IMR-90 (cell line): ENCODE measurements around the gene NMT1. TPM values are rescaled to one million over a fixed set of nuclear protein-coding genes. Genes with fewer than 3 reads are reported as not detected.
A peak's percentile ranks its signal among the peaks of the same experiment; 100 is the strongest.

Source experiments
- ATAC-seq: fragments of 200-7000 bp; cut with Tn5 transposase; 2 replicates; pipeline ENCODE4 v1.9.1; 2020; ENCODE audit warnings: low read depth, mild to moderate bottlenecking, moderate library complexity
- BruUV-seq: library from RNA; stranded (reverse); fragments of 400-500 nt; replicated peaks from 2 replicates; lab custom pipeline; 2021; lab: Mats Ljungman, UMichigan
- CTCF ChIA-PET: fragments of 300-600 bp; formaldehyde crosslinking; extraction: SDS; loops from one replicate; lab custom pipeline; 2021; ENCODE audit warnings: antibody characterized with exemption; lab: Yijun Ruan, JAX
- POLR2A ChIA-PET: fragments of 300-600 bp; sonication (Branson Sonifier 250); formaldehyde crosslinking; loops from one replicate; lab custom pipeline; 2022; ENCODE audit warnings: antibody characterized with exemption; ENCODE audit not compliant: unreplicated experiment; lab: Charles Lee
- DNase-seq: peaks from one replicate; pipeline ENCODE4 v3.0.0; 2013
- H2AFZ ChIP-seq: replicated peaks from 2 replicates; pipeline ENCODE3; 2013; ENCODE audit warnings: low read length, mild to moderate bottlenecking; ENCODE audit not compliant: poor library complexity
- H2AK5ac ChIP-seq: 2 replicates; pipeline ENCODE4 v1.6.1; 2013; ENCODE audit warnings: low read depth, low read length, inconsistent platforms
- H2AK9ac ChIP-seq: replicated peaks from 2 replicates; pipeline ENCODE3; 2013; ENCODE audit warnings: mild to moderate bottlenecking, low read depth, low read length, moderate library complexity; ENCODE audit not compliant: poor library complexity
- H2BK120ac ChIP-seq: 2 replicates; pipeline ENCODE4 v1.6.1; 2013; ENCODE audit warnings: low read depth, low read length, inconsistent platforms
- H2BK15ac ChIP-seq: 3 replicates; pipeline ENCODE4 v1.6.1; 2013; ENCODE audit warnings: low read depth, low read length, inconsistent platforms
- H2BK20ac ChIP-seq: 2 replicates; pipeline ENCODE4 v1.6.1; 2013; ENCODE audit warnings: low read depth, mild to moderate bottlenecking, inconsistent platforms, low read length, moderate library complexity
- H2BK5ac ChIP-seq: 2 replicates; pipeline ENCODE4 v1.6.1; 2013; ENCODE audit warnings: mild to moderate bottlenecking, low read depth, low read length, inconsistent platforms; ENCODE audit not compliant: poor library complexity, severe bottlenecking
- H3K14ac ChIP-seq: replicated peaks from 2 replicates; pipeline ENCODE4 v1.6.1; 2013; ENCODE audit warnings: low read depth, low read length, inconsistent platforms
- H3K18ac ChIP-seq: 2 replicates; pipeline ENCODE4 v1.6.1; 2013; ENCODE audit warnings: low read depth, low read length, control low read depth
- H3K23ac ChIP-seq: 2 replicates; pipeline ENCODE4 v1.6.1; 2013; ENCODE audit warnings: low read depth, low read length, inconsistent platforms
- H3K27ac ChIP-seq: 2 replicates; pipeline ENCODE4 v1.5.1; 2013; ENCODE audit warnings: mild to moderate bottlenecking, control low read depth, low read length; ENCODE audit not compliant: insufficient read depth
- H3K27me3 ChIP-seq: 2 replicates; pipeline ENCODE4 v1.6.1; 2013; ENCODE audit warnings: low read length; ENCODE audit not compliant: control insufficient read depth, insufficient read depth
- H3K36me3 ChIP-seq: 2 replicates; pipeline ENCODE4 v1.6.1; 2013; ENCODE audit warnings: low read length, mixed read lengths; ENCODE audit not compliant: control insufficient read depth, insufficient read depth
- H3K4ac ChIP-seq: 2 replicates; pipeline ENCODE4 v1.6.1; 2013; ENCODE audit warnings: low read depth, low read length, inconsistent platforms
- H3K4me1 ChIP-seq: 2 replicates; pipeline ENCODE4 v1.6.1; 2013; ENCODE audit warnings: low read length, mixed read lengths; ENCODE audit not compliant: control insufficient read depth, insufficient read depth
- H3K4me2 ChIP-seq: 2 replicates; pipeline ENCODE4 v1.6.1; 2013; ENCODE audit warnings: low read depth, mild to moderate bottlenecking, control low read depth, low read length, moderate library complexity
- H3K4me3 ChIP-seq: 2 replicates; pipeline ENCODE4 v1.5.1; 2013; ENCODE audit warnings: low read depth, mild to moderate bottlenecking, control low read depth, low read length, moderate library complexity; ENCODE audit not compliant: insufficient read depth
- H3K56ac ChIP-seq: 2 replicates; pipeline ENCODE4 v1.6.1; 2013; ENCODE audit warnings: low read length, inconsistent platforms; ENCODE audit not compliant: insufficient read depth; ENCODE audit errors: extremely low read depth
- H3K79me1 ChIP-seq, 2 experiments: 2 replicates each; pipeline ENCODE4 v1.6.1; 2013; ENCODE audit warnings: low read length in 2 of 2, inconsistent platforms in 1 of 2, low read depth in 1 of 2
- H3K9ac ChIP-seq: 2 replicates; pipeline ENCODE4 v1.6.1; 2013; ENCODE audit warnings: low read depth, low read length, control low read depth
- H3K9me1 ChIP-seq: 2 replicates; pipeline ENCODE4 v1.6.1; 2013; ENCODE audit warnings: low read length, inconsistent platforms; ENCODE audit not compliant: insufficient read depth
- H3K9me3 ChIP-seq: 2 replicates; pipeline ENCODE4 v1.6.1; 2013; ENCODE audit warnings: low read length; ENCODE audit not compliant: control insufficient read depth, insufficient read depth
- H4K20me1 ChIP-seq: 2 replicates; pipeline ENCODE4 v1.6.1; 2013; ENCODE audit warnings: low read length, inconsistent platforms; ENCODE audit not compliant: insufficient read depth
- H4K5ac ChIP-seq: 2 replicates; pipeline ENCODE4 v1.6.1; 2013; ENCODE audit warnings: mild to moderate bottlenecking, low read depth, low read length, control low read depth
- H4K8ac ChIP-seq, 2 experiments: 2 replicates each; pipeline ENCODE4 v1.6.1; 2013; ENCODE audit warnings: low read depth in 2 of 2, low read length in 2 of 2, control low read depth in 1 of 2, inconsistent platforms in 1 of 2
- H4K91ac ChIP-seq: 2 replicates; pipeline ENCODE4 v1.6.1; 2013; ENCODE audit warnings: low read depth, low read length, inconsistent platforms; ENCODE audit not compliant: insufficient read depth
- BHLHE40 ChIP-seq: fragments of 150-350 bp; IDR thresholded peaks from 2 replicates; pipeline ENCODE4 v1.6.1; 2016; ENCODE audit warnings: mild to moderate bottlenecking, low read depth, low read length
- CEBPB ChIP-seq: IDR thresholded peaks from 2 replicates; pipeline ENCODE4 v1.6.1; 2012; ENCODE audit warnings: low read depth, low read length, improper control_type of control experiment
- CHD1 ChIP-seq: IDR thresholded peaks from 2 replicates; pipeline ENCODE4 v1.6.1; 2012; ENCODE audit warnings: low read depth, low read length, improper control_type of control experiment
- FOS ChIP-seq: fragments of 150-350 bp; IDR thresholded peaks from 2 replicates; pipeline ENCODE4 v1.6.1; 2016; ENCODE audit warnings: low read depth, low read length
- MAFK ChIP-seq: IDR thresholded peaks from 2 replicates; pipeline ENCODE4 v1.6.1; 2012; ENCODE audit warnings: low read depth, low read length, improper control_type of control experiment
- MAZ ChIP-seq: IDR thresholded peaks from 2 replicates; pipeline ENCODE4 v1.6.1; 2012; ENCODE audit warnings: low read depth, mild to moderate bottlenecking, low read length, improper control_type of control experiment, moderate library complexity, borderline replicate concordance
- MXI1 ChIP-seq: IDR thresholded peaks from 2 replicates; pipeline ENCODE4 v1.6.1; 2012; ENCODE audit warnings: low read depth, mild to moderate bottlenecking, low read length, moderate library complexity, borderline replicate concordance
- POLR2A ChIP-seq: IDR thresholded peaks from 2 replicates; pipeline ENCODE4 v1.6.1; 2012; ENCODE audit warnings: mild to moderate bottlenecking, low read depth, low read length
- RAD21 ChIP-seq: IDR thresholded peaks from 2 replicates; pipeline ENCODE4 v1.6.1; 2012; ENCODE audit warnings: low read length, improper control_type of control experiment
- SMC3 ChIP-seq: fragments of 150-350 bp; IDR thresholded peaks from 2 replicates; pipeline ENCODE4 v1.6.1; 2016; ENCODE audit warnings: low read depth, mild to moderate bottlenecking, antibody characterized with exemption, low read length, moderate library complexity
- WGBS, 2 experiments: methylation state at CpG; one replicate each; pipeline versions ENCODE4 v1.1.5 to v1.1.7; 2013; ENCODE audit warnings: missing lambda C conversion rate in 2 of 2; ENCODE audit not compliant: insufficient read length in 1 of 2; ENCODE audit errors: extremely low coverage in 2 of 2; 5-methylcytosine and 5-hydroxymethylcytosine counted together
- dilution Hi-C: fragments of 300-500 bp; cut with HindIII; formaldehyde crosslinking; loops from one replicate; pipeline ENCODE4 v1.14.3; 2018; ENCODE audit warnings: low sequenced_read_pairs; ENCODE audit not compliant: unreplicated experiment
- in situ Hi-C: fragments of 300-500 bp; cut with MboI; formaldehyde crosslinking; loops from 3 replicates; pipeline ENCODE4 v1.14.3; 2019; ENCODE audit warnings: low sequenced_read_pairs, inconsistent platforms, mixed read lengths
- intact Hi-C: fragments of 100-400 bp; cut with micrococcal nuclease; formaldehyde crosslinking; loops from 2 replicates; pipeline ENCODE4 v1.10.0; 2022
- polyA plus RNA-seq, 3 experiments: library from polyadenylated mRNA; depleted of rRNA; stranded (reverse); fragments of >200 nt; gene quantifications; 2 replicates each; pipeline ENCODE4 v1.2.3, GENCODE V29; 2012; ENCODE audit warnings: low replicate concordance in 1 of 3
- total RNA-seq: library from RNA; depleted of rRNA; stranded (reverse); fragments of >200 nt; gene quantifications from 2 replicates; pipeline ENCODE4 v1.2.3, GENCODE V29; 2012
- TF ChIP-seq, protein P1 (sequence below): fragments of 150-350 bp; IDR thresholded peaks from 2 replicates; pipeline ENCODE4 v1.6.1; 2016; ENCODE audit warnings: low read depth, mild to moderate bottlenecking, low read length, moderate library complexity, borderline replicate concordance
- TF ChIP-seq, protein P2 (sequence below): conservative IDR thresholded peaks from 2 replicates; pipeline ENCODE4 v1.5.1; 2012; ENCODE audit warnings: mild to moderate bottlenecking, low read depth, low read length, improper control_type of control experiment
- TF ChIP-seq, protein P3 (sequence below): fragments of 150-350 bp; IDR thresholded peaks from 2 replicates; pipeline ENCODE4 v1.6.1; 2017; ENCODE audit warnings: mild to moderate bottlenecking, antibody characterized with exemption, low read length, low read depth

The NMT1 gene
- total and polyA plus RNA-seq, 2 of the 4 experiments (the other 2 are of a cell fraction): 38.0 to 60.6 TPM

DNA sequence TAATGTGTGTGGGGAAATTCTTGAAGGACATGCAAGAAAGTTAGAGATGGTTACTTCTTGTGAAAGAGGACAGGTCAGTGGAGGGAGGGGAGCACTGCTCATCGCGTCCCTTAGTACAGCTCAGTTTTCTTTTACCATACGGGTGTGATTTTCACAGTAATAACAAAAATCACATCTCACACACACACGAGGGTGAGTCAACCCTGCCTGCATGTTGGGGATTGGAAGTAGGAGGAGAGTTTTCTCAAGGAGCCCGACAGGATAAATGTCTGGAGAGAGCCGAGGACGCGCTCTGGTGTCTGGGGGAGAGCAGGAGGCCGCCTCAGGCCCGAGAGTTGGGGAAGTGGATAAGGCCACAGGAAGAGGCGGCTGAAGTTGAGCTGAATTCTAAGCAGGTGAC lies 54.8 kb downstream of the NMT1 start:
- CTCF ChIA-PET: no interaction called here
- Histone ChIP-seq H3K23ac (peak overlapping the region; percentile 33; the same call in 1 of the 2 replicates), H2BK5ac (no peak overlapping the region), H3K14ac (peak overlapping the region; percentile 3; the same call in 1 of the 2 replicates), H3K4ac (no peak overlapping the region), H3K36me3 (peaks cover 50% of the 10 kb centered on the region), H3K4me1 (peaks cover 5% of the 10 kb centered on the region; the same call in 1 of the 2 replicates), H2BK20ac (no peak overlapping the region), H4K91ac (no peak overlapping the region), H2BK120ac (no peak overlapping the region), H3K79me1 (no peaks in the 10 kb centered on the region; a peak in 1 of 4 replicates), H3K18ac (no peak overlapping the region), H4K8ac (no peak overlapping the region), H2BK15ac (no peak overlapping the region), H3K9ac (no peak overlapping the region), H3K56ac (no peak overlapping the region), H3K9me1 (no peaks in the 10 kb centered on the region), H3K27ac (no peak overlapping the region), H3K4me2 (no peak overlapping the region), H2AK5ac (no peak overlapping the region), H2AFZ (no peak overlapping the region), H2AK9ac (peak overlapping the region; percentile 44), H4K20me1 (no peaks in the 10 kb centered on the region), H4K5ac (no peak overlapping the region), H3K27me3 (no peaks in the 10 kb centered on the region), H3K9me3 (no peaks in the 10 kb centered on the region), H3K4me3 (no peak overlapping the region)
- intact Hi-C loops: no loop called here
- no TSS peak for BruUV-seq
- no peak for TF ChIP-seq MXI1
- no peak for TF ChIP-seq CEBPB
- TF ChIP-seq, protein P1, sequence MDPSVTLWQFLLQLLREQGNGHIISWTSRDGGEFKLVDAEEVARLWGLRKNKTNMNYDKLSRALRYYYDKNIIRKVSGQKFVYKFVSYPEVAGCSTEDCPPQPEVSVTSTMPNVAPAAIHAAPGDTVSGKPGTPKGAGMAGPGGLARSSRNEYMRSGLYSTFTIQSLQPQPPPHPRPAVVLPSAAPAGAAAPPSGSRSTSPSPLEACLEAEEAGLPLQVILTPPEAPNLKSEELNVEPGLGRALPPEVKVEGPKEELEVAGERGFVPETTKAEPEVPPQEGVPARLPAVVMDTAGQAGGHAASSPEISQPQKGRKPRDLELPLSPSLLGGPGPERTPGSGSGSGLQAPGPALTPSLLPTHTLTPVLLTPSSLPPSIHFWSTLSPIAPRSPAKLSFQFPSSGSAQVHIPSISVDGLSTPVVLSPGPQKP: no peak
- TF ChIP-seq, protein P2, sequence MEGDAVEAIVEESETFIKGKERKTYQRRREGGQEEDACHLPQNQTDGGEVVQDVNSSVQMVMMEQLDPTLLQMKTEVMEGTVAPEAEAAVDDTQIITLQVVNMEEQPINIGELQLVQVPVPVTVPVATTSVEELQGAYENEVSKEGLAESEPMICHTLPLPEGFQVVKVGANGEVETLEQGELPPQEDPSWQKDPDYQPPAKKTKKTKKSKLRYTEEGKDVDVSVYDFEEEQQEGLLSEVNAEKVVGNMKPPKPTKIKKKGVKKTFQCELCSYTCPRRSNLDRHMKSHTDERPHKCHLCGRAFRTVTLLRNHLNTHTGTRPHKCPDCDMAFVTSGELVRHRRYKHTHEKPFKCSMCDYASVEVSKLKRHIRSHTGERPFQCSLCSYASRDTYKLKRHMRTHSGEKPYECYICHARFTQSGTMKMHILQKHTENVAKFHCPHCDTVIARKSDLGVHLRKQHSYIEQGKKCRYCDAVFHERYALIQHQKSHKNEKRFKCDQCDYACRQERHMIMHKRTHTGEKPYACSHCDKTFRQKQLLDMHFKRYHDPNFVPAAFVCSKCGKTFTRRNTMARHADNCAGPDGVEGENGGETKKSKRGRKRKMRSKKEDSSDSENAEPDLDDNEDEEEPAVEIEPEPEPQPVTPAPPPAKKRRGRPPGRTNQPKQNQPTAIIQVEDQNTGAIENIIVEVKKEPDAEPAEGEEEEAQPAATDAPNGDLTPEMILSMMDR: no peak
- TF ChIP-seq, protein P3, sequence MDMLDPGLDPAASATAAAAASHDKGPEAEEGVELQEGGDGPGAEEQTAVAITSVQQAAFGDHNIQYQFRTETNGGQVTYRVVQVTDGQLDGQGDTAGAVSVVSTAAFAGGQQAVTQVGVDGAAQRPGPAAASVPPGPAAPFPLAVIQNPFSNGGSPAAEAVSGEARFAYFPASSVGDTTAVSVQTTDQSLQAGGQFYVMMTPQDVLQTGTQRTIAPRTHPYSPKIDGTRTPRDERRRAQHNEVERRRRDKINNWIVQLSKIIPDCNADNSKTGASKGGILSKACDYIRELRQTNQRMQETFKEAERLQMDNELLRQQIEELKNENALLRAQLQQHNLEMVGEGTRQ: no peak
- no peak for TF ChIP-seq FOS
- TF ChIP-seq RAD21: no peak
- no peak for TF ChIP-seq SMC3
- no peak for TF ChIP-seq CHD1
- TF ChIP-seq MAFK: no peak
- no peak for TF ChIP-seq POLR2A
- no peak for TF ChIP-seq BHLHE40
- TF ChIP-seq MAZ: no peak
- dilution Hi-C loops: no loop called here
- POLR2A ChIA-PET: no interaction called here
- peak; percentile 55 for DNase-seq
- in situ Hi-C loops: no loop called here
- ATAC-seq: peak; percentile 61
- WGBS, 2 experiments: 74% methylated on average over 7 of the region's 11 CpGs; no CpG with 5 or more reads in 1 of the 2 experiments
